ENCODE data around the gene ZNF148. TPM values are rescaled to one million over a fixed set of nuclear protein-coding genes. Genes with fewer than 3 reads are reported as not detected.

ZNF148 gene
- polyA plus RNA-seq, 4 donors, result 4.6 to 24.0 (median 5.6) TPM

GRCh38 chr3:125383744-125384143 is 8.6 kb upstream of the ZNF148 start:
- no peak for FAIRE-seq
- 57 to 68% (median 65%) methylated on average over 5 of the region's 5 CpGs for WGBS, 3 donors
- H3K27me3 ChIP-seq (ENCODE audit: control insufficient read depth in 3 of 3, insufficient read depth in 3 of 3, low read length in 3 of 3), result peaks cover 0 to 4% (median 0%) of the 10 kb centered on the region in 3 donors
- H3K27ac ChIP-seq (ENCODE audit: low read depth in 1 of 3, low read length in 2 of 3), result no peak overlapping the region
- no peak overlapping the region for H3K4me3 ChIP-seq (ENCODE audit: low read depth in 1 of 3, low read length in 3 of 3)
- no peak for DNase-seq
- no peaks in the 10 kb centered on the region for H3K9me3 ChIP-seq (ENCODE audit: control insufficient read depth in 2 of 2, insufficient read depth in 1 of 2, low read depth in 1 of 2, low read length in 1 of 2)
- no peaks in the 10 kb centered on the region for H3K36me3 ChIP-seq (ENCODE audit: control insufficient read depth in 3 of 3, insufficient read depth in 2 of 3, low read depth in 1 of 3, low read length in 3 of 3)
- H3K4me1 ChIP-seq (ENCODE audit: control insufficient read depth in 3 of 3, insufficient read depth in 2 of 3, low read depth in 1 of 3, low read length in 2 of 3), result peaks cover 0 to 9% (median 0%) of the 10 kb centered on the region in 3 donors

- FAIRE-seq, result no peak
- 78 to 91% (median 85%) methylated on average over 1 of the region's 1 CpG for WGBS, 3 donors
- H3K4me1 ChIP-seq (ENCODE audit: control insufficient read depth in 3 of 3, insufficient read depth in 2 of 3, low read depth in 1 of 3, low read length in 2 of 3), result peaks cover 0 to 17% (median 0%) of the 10 kb centered on the region in 3 donors
- DNase-seq, result no peak
- no peaks in the 10 kb centered on the region for H3K36me3 ChIP-seq (ENCODE audit: control insufficient read depth in 3 of 3, insufficient read depth in 2 of 3, low read depth in 1 of 3, low read length in 3 of 3)
- H3K9me3 ChIP-seq (ENCODE audit: control insufficient read depth in 2 of 2, insufficient read depth in 1 of 2, low read depth in 1 of 2, low read length in 1 of 2), result no peaks in the 10 kb centered on the region
- H3K27me3 ChIP-seq (ENCODE audit: control insufficient read depth in 3 of 3, insufficient read depth in 3 of 3, low read length in 3 of 3), result peaks cover 0 to 4% (median 0%) of the 10 kb centered on the region in 3 donors
- H3K4me3 ChIP-seq (ENCODE audit: low read depth in 1 of 3, low read length in 3 of 3), result no peak overlapping the region
- H3K27ac ChIP-seq (ENCODE audit: low read depth in 1 of 3, low read length in 2 of 3), result no peak overlapping the region
These were observed 7.2 kb upstream of the ZNF148 start for GRCh38 chr3:125382298-125382697.

- H3K36me3 ChIP-seq (ENCODE audit: control insufficient read depth in 3 of 3, insufficient read depth in 2 of 3, low read depth in 1 of 3, low read length in 3 of 3), result no peaks in the 10 kb centered on the region
- no peak overlapping the region for H3K4me3 ChIP-seq (ENCODE audit: low read depth in 1 of 3, low read length in 3 of 3)
- DNase-seq (no peak), FAIRE-seq (no peak)
- 56 to 63% (median 58%) methylated on average over 5 of the region's 5 CpGs for WGBS, 3 donors
- H3K4me1 ChIP-seq (ENCODE audit: control insufficient read depth in 3 of 3, insufficient read depth in 2 of 3, low read depth in 1 of 3, low read length in 2 of 3), result peaks cover 0 to 17% (median 0%) of the 10 kb centered on the region in 3 donors
- H3K9me3 ChIP-seq (ENCODE audit: control insufficient read depth in 2 of 2, insufficient read depth in 1 of 2, low read depth in 1 of 2, low read length in 1 of 2), result no peaks in the 10 kb centered on the region
- H3K27ac ChIP-seq (ENCODE audit: low read depth in 1 of 3, low read length in 2 of 3), result no peak overlapping the region
- peaks cover 0 to 4% (median 0%) of the 10 kb centered on the region in 3 donors for H3K27me3 ChIP-seq (ENCODE audit: control insufficient read depth in 3 of 3, insufficient read depth in 3 of 3, low read length in 3 of 3)
These were observed 6.6 kb upstream of the ZNF148 start for GRCh38 chr3:125381743-125382142.

- WGBS, 3 donors, result 73 to 82% (median 79%) methylated on average over 2 of the region's 2 CpGs
- FAIRE-seq (no peak), DNase-seq (no peak)
- H3K27ac ChIP-seq (ENCODE audit: low read depth in 1 of 3, low read length in 2 of 3), result no peak overlapping the region
- H3K27me3 ChIP-seq (ENCODE audit: control insufficient read depth in 3 of 3, insufficient read depth in 3 of 3, low read length in 3 of 3), result peaks cover 0 to 4% (median 0%) of the 10 kb centered on the region in 3 donors
- H3K36me3 ChIP-seq (ENCODE audit: control insufficient read depth in 3 of 3, insufficient read depth in 2 of 3, low read depth in 1 of 3, low read length in 3 of 3), result no peaks in the 10 kb centered on the region
- no peaks in the 10 kb centered on the region for H3K9me3 ChIP-seq (ENCODE audit: control insufficient read depth in 2 of 2, insufficient read depth in 1 of 2, low read depth in 1 of 2, low read length in 1 of 2)
- H3K4me3 ChIP-seq (ENCODE audit: low read depth in 1 of 3, low read length in 3 of 3), result no peak overlapping the region
- peaks cover 0 to 19% (median 0%) of the 10 kb centered on the region in 3 donors for H3K4me1 ChIP-seq (ENCODE audit: control insufficient read depth in 3 of 3, insufficient read depth in 2 of 3, low read depth in 1 of 3, low read length in 2 of 3)
These were observed 6.2 kb upstream of the ZNF148 start for GRCh38 chr3:125381314-125381713.

GRCh38 chr3:125379483-125379882 is 4.4 kb upstream of the ZNF148 start:
- H3K9me3 ChIP-seq (ENCODE audit: control insufficient read depth in 2 of 2, insufficient read depth in 1 of 2, low read depth in 1 of 2, low read length in 1 of 2), result no peaks in the 10 kb centered on the region
- H3K36me3 ChIP-seq (ENCODE audit: control insufficient read depth in 3 of 3, insufficient read depth in 2 of 3, low read depth in 1 of 3, low read length in 3 of 3), result no peaks in the 10 kb centered on the region
- peaks cover 0 to 4% (median 0%) of the 10 kb centered on the region in 3 donors for H3K27me3 ChIP-seq (ENCODE audit: control insufficient read depth in 3 of 3, insufficient read depth in 3 of 3, low read length in 3 of 3)
- no peak overlapping the region for H3K4me3 ChIP-seq (ENCODE audit: low read depth in 1 of 3, low read length in 3 of 3)
- FAIRE-seq (no peak), DNase-seq (no peak)
- H3K4me1 ChIP-seq (ENCODE audit: control insufficient read depth in 3 of 3, insufficient read depth in 2 of 3, low read depth in 1 of 3, low read length in 2 of 3), result peaks cover 0 to 25% (median 4%) of the 10 kb centered on the region in 3 donors
- no peak overlapping the region for H3K27ac ChIP-seq (ENCODE audit: low read depth in 1 of 3, low read length in 2 of 3)
- WGBS, 3 donors, result 93 to 98% (median 94%) methylated on average over 2 of the region's 2 CpGs

GRCh38 chr3:125378762-125379161 is 3.6 kb upstream of the ZNF148 start:
- Histone ChIP-seq H3K9me3 (ENCODE audit: control insufficient read depth in 2 of 2, insufficient read depth in 1 of 2, low read depth in 1 of 2, low read length in 1 of 2) (no peaks in the 10 kb centered on the region), H3K27ac (ENCODE audit: low read depth in 1 of 3, low read length in 2 of 3) (peak overlapping the region in 1 of 3 donors; percentile 40), H3K4me1 (ENCODE audit: control insufficient read depth in 3 of 3, insufficient read depth in 2 of 3, low read depth in 1 of 3, low read length in 2 of 3) (peaks cover 0 to 27% (median 7%) of the 10 kb centered on the region in 3 donors), H3K4me3 (ENCODE audit: low read depth in 1 of 3, low read length in 3 of 3) (no peak overlapping the region), H3K27me3 (ENCODE audit: control insufficient read depth in 3 of 3, insufficient read depth in 3 of 3, low read length in 3 of 3) (peaks cover 0 to 2% (median 0%) of the 10 kb centered on the region in 3 donors), H3K36me3 (ENCODE audit: control insufficient read depth in 3 of 3, insufficient read depth in 2 of 3, low read depth in 1 of 3, low read length in 3 of 3) (no peaks in the 10 kb centered on the region)
- FAIRE-seq (no peak), DNase-seq (peak in 1 of 2 donors; percentile 36)
- WGBS, 3 donors, result 18 to 64% (median 61%) methylated on average over 2 of the region's 2 CpGs

DNA sequence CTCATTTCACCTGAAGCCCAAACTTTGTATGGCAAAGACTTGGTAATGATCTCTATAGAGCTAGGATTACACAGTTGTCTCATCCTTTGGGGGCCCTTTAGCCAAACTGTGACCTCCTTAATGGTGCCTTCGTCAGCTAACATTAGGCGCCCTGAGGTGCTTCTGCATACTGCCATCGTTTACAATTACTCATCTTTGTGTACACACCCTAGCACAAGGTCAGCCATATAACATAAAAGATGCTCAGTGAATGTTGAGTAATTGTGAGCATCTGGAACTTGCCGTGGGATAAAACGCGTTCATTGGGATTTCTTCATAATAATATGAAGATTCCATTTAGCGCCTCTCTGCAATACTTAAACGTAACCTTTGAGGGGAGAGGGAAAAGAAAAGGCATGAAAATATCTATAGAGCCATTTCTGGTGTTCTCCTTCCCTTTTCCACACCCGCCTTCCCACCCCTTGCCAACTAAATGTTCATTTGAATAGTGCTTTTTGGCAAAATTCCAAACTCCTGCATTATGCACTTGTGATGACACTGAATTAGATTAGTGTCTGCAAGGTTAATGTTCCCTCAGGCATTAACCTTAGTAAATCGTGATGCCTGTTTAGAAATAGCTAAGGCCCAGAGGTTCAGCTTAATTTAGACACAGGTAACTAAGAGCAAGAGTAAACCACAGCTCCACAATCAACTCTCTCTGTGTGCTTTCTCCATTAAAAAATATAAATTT is 990 bp upstream of the ZNF148 start:
- no peaks in the 10 kb centered on the region for H3K27me3 ChIP-seq (ENCODE audit: control insufficient read depth in 3 of 3, insufficient read depth in 3 of 3, low read length in 3 of 3)
- no peaks in the 10 kb centered on the region for H3K9me3 ChIP-seq (ENCODE audit: control insufficient read depth in 2 of 2, insufficient read depth in 1 of 2, low read depth in 1 of 2, low read length in 1 of 2)
- H3K4me3 ChIP-seq (ENCODE audit: low read depth in 1 of 3, low read length in 3 of 3), result peak overlapping the region in 2 of 3 donors; percentile 94 to 98
- peaks cover 0 to 7% (median 0%) of the 10 kb centered on the region in 3 donors for H3K36me3 ChIP-seq (ENCODE audit: control insufficient read depth in 3 of 3, insufficient read depth in 2 of 3, low read depth in 1 of 3, low read length in 3 of 3)
- peaks cover 0 to 33% (median 14%) of the 10 kb centered on the region in 3 donors for H3K4me1 ChIP-seq (ENCODE audit: control insufficient read depth in 3 of 3, insufficient read depth in 2 of 3, low read depth in 1 of 3, low read length in 2 of 3)
- FAIRE-seq, result no peak
- DNase-seq, result peak in 1 of 2 donors; percentile 49
- WGBS, 3 donors, result 34 to 49% (median 42%) methylated on average over 10 of the region's 10 CpGs
- peak overlapping the region; percentile 83 to 95 (median 93) for H3K27ac ChIP-seq (ENCODE audit: low read depth in 1 of 3, low read length in 2 of 3)

DNA sequence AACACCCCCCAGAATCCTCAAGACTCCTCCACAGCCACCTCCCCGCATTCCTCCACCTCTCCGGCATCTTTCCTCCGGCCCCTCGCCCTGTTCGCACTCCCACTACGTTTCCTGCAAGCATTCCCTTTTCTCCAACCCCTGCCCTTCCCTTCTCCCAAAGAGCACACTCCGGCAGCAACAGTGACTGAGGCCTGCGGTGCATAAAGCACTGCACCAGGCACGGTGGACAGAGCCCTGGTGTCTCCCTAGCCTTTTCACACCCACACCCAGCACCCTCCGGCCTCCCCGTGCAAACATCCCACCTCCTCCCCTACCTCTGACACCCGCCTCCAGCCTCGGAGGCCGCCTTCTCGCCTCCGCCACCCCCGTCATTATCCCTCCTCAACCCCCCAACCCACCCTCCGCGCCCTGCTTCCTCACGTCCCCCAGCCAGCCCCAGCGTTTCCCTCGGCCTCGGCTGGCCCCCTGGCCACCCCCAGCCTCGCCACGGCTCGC is 577 bp downstream of the ZNF148 start:
- peak; percentile 54 to 74 for DNase-seq
- Histone ChIP-seq H3K4me1 (ENCODE audit: control insufficient read depth in 3 of 3, insufficient read depth in 2 of 3, low read depth in 1 of 3, low read length in 2 of 3) (peaks cover 0 to 33% (median 14%) of the 10 kb centered on the region in 3 donors), H3K27me3 (ENCODE audit: control insufficient read depth in 3 of 3, insufficient read depth in 3 of 3, low read length in 3 of 3) (no peaks in the 10 kb centered on the region), H3K27ac (ENCODE audit: low read depth in 1 of 3, low read length in 2 of 3) (peak overlapping the region; percentile 34 to 95 (median 75)), H3K36me3 (ENCODE audit: control insufficient read depth in 3 of 3, insufficient read depth in 2 of 3, low read depth in 1 of 3, low read length in 3 of 3) (peaks cover 0 to 7% (median 0%) of the 10 kb centered on the region in 3 donors), H3K9me3 (ENCODE audit: control insufficient read depth in 2 of 2, insufficient read depth in 1 of 2, low read depth in 1 of 2, low read length in 1 of 2) (no peaks in the 10 kb centered on the region), H3K4me3 (ENCODE audit: low read depth in 1 of 3, low read length in 3 of 3) (peak overlapping the region; percentile 94 to 98 (median 95))
- FAIRE-seq, result no peak
- WGBS, 3 donors, result 0 to 1% (median 1%) methylated on average over 17 to 26 of the region's 26 CpGs

Data from small intestine (tissue), 7 donors.